NCI-H1105 (cell line): ENCODE data around the gene CHTF18.
"Not testable (repeated sequence)": the region's sequence is repeated elsewhere in the genome, so short reads cannot be mapped to it uniquely, and the experiment has no call there.

Experiments
- DNase-seq: peaks from one replicate; lab custom pipeline; 2025; lab: John Stamatoyannopoulos, UW

The CHTF18 gene

DNA sequence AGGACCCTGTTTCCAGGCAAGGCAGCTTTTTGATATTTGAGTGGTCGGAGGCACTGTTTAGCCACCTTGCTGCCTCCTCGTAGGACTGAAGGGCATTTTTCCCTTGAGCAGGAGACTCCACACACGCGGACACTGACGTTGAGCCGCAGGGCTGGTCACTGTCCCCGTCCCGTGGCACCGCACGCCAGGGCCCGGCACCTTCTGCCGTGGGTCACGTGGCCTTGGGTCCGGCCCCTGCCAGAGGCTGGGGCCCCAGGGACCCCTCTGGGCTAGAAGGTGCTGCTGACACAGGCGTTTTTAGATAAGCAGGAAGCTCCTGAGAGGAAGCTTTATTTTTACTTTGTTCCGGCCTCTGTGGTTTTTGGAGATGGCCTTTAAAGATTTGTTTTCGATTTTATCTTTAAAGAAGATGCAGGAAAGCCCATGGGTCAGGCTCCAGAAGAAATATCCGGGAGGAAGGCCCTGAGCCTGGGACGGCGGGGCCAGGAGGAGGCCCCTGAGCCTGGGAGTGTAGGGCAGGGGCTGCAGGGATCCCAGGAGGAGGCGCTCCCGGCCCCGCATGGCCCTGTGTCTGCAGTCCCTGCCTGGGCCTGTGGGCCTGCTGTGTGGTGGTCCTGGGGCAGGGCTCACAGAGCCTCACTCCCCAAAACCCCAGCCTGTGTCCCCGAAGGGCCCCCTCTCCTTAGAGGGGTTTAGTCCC, 42.6 kb downstream of the CHTF18 start:
- no peak for DNase-seq

GRCh38 chr16:831571-832413, 43.4 kb downstream of the CHTF18 start:
- no peak for DNase-seq

DNA sequence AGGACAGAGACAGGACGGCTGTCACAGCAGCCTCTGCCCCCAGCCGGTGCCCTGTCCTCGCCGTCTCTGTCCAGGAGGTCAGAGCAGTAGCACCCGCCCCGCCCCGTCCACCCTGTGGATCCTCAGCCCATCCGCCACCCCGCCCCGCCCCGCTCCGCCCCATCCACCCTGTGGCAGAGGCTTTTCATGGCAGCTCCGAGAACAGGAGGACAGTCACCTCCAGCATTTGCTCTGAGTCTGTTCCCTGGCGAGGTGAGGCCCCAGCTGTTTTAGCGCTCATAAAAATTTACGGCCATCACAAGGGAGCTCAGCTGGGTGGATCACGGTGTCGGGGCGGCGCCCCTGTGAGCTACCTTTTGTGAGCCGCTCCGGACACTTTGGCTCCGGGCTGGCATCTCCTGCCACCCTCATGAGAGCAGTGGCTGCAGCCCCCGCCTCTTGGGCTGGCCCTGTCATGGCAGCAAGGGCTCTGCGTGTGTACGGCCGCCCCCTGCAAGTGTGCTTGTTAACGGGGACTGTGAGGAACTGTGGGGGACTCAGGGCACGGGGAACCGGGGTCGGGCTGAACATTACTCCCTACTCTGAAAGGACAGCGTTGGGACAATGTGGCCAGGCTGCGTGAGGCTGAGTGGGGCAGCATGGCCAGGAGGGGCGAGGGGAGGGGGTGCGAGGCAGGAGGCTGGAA, 44.4 kb downstream of the CHTF18 start:
- no peak for DNase-seq

DNA sequence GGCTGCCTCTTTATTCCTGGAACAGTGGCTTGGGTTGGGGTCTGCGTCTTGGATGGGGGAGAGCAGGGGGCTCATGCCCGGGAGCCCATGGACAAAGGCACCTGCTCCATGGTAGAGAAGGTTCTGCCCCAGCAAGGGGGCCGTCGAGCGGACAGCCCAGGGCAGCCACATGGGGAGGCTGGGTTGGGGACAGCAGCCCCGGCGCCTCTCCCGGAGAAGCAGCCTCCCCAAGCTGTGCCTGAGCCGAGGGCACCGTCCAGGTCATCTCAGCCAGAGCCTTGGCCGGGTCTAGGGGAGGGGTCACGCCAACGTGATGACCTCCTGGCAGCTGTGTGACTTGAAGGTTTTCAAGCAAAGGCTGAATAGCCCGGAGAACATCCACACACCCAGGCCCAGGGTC, 45.0 kb downstream of the CHTF18 start:
- no peak for DNase-seq

DNA sequence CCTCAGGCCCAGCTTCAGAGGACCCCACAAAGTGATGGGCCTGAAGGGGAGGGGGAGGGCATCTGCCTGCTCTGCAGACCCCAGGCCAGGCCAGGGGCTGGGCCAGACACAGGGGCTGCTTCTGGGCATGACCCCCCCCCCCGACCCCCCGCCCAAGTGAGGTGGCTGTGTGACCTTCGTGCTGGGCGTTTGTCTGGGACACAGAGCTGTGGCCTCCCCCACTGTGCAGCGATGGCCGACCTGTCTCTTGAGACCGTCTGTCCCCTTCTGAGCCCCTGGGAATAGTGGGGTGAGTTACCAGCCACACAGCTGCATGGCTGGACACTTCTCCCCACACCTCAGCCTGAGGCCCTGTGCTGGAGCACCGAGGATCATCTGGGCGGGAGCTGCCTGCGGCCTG, 47.0 kb downstream of the CHTF18 start:
- no peak for DNase-seq

DNA sequence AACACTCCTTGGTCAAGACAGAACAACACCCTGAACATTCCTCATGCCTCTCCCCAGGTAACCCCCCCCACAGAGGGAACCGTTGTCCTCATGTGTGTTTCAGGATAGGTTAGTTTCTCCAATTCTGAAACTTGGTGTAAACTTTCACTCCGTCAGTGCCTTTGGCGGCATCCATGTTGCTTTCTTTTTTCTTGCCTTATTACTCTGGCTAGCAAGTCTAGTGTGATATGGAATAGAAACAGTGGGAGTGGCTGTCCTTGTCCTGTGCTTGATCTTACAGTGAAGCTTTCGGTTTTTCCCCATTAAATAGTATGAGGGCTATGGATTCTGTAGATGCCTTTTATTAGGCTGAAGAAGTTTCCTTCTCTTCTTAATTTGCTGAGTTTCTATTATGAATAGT, 47.8 kb downstream of the CHTF18 start:
- no peak for DNase-seq

DNA sequence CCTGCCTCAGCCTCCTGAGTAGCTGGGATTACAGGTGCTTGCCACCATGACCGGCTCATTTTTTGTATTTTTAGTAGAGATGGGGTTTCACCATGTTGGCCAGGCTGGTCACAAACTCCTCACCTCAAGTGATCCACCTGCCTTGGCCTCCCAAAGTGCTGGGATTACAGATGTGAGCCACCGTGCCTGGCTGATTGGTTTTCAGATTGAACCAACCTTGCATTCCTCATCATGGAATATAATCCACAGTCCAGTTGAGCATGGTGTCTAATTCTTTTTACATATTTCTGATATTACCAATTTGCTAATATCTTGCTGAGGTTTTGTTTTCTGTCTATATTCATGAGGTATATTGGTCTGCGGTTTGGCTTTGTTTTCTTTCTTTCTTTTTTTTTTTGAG, 48.4 kb downstream of the CHTF18 start:
- not testable (repeated sequence) for DNase-seq

- DNase-seq = no peak
These were observed 50.3 kb downstream of the CHTF18 start for GRCh38 chr16:838741-839140.

- DNase-seq = no peak
These were observed 51.4 kb downstream of the CHTF18 start for GRCh38 chr16:839643-840408.

- no peak for DNase-seq
These were observed 52.4 kb downstream of the CHTF18 start for GRCh38 chr16:840561-841454.

- DNase-seq = no peak
These were observed 53.1 kb downstream of the CHTF18 start for GRCh38 chr16:841455-842060.

- no peak for DNase-seq
These were observed 53.6 kb downstream of the CHTF18 start for GRCh38 chr16:842061-842476.

DNA sequence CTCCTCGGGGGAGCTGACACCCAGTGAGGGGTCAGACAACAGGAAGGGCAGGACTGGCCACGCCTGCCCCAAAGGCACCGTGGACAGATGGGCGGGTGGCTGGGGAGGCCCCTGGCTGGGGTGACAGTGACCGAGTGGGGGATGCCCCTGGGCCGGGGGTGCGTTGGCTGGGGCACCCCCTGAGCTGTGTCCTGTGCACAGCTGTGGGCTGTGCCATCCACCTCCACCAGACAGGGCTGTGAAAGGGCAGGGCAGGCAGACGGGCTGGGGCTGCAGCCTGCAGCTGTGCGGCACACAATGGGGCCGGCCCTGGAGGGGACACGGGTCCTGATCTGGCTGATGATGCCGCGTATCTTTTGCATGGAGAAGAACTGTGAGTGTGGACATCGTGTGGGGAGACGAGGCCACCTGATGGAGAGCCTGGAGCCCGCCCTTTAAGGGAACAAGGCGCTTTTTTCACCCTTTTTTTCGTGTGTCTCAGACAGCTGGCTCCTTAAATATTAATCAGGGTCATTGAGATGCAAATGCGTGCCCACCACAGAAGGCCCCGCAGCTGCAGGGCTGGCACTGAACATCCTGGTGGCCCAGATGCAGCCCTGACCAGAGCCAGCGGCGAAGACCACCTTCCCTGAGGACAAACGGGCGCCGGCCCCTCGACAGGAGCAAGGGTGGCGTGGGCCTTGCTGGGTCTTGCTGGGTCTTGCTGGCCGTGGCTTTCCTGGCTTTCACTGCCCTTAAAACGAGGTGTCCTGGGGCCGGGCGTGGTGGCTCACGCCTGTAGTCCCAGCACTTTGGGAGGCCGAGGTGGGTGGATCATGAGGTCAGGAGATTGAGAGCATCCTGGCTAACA, 54.5 kb downstream of the CHTF18 start:
- DNase-seq = no peak

DNA sequence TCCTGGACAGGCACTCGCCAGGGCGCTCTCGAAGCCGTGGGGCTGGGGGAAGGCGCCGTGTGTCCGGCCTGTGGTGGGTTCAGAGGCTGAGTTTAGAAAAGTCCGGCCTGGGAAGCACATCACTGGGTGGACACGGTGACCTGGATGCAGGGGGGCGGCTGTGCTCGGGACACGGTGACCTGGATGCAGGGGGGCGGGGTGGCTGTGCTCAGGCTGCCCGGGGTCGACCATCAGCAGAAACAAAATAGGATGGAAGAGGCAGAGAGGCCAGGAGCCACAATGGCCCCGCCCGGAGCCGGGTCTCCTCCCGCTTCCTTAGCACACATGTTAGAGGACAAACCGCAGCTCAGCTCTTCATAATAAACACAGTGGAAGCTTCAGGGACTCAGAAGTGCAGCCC, 55.4 kb downstream of the CHTF18 start:
- no peak for DNase-seq

DNA sequence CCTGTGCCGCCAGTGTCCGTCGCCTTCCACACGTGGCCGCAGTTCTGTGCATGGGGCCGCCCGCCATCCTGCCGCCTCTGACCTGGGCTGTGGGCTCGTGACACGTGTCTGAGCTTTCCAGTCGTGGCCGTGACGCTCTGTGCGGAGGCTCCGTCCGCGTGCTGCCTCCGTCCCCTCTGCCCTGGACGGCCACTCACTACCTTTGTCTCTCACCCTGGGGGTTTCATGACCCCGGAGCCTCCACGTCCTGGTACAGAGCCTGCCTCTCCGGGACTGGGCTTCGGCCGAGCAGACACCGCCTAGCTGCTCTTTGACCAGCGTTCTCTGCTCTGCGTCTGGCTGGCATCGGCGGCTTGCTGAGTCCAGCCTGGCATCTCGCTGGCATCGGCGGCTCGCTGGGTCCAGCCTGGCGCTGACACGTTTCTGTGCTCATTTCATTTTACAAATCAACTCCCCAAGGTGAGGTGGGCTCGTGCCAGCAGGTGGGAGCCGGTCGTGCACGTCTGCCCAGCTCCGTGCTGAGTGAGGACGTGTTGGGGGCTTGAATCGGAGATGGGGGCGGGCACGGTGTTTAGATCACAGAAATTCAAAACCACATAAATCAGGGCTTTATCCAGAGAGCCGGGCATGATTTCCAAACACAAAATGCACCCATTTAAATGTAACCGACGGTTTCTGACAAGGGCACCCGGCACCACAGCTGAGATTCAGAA, 56.4 kb downstream of the CHTF18 start:
- no peak for DNase-seq

DNA sequence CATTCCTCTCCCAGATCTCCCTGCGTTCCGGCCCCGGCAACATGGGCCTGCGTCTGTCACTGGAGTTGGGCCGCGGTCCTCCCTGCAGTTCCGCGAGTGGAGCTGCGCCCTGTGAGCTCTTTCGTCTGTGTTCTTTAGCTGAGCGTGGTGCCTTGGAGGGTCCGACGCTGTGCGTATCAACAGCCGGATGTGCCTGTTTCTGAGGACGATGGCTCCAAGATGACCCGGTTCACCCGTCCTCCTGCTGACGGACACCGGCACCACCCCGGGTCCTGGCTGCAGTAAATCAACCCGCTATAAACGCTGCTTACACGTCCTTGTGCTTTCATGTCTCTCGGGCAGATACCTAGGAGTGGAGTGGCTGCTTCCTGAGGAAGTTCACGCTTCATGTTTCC, 56.9 kb downstream of the CHTF18 start:
- DNase-seq = no peak

- DNase-seq = no peak
These were observed 58.7 kb downstream of the CHTF18 start for GRCh38 chr16:847151-847550.
